ENCODE measurements around the gene TMCO2. TPM values are rescaled to one million over a fixed set of nuclear protein-coding genes. Genes with fewer than 3 reads are reported as not detected.

Gene TMCO2
- polyA plus RNA-seq, 3 donors = not detected

DNA sequence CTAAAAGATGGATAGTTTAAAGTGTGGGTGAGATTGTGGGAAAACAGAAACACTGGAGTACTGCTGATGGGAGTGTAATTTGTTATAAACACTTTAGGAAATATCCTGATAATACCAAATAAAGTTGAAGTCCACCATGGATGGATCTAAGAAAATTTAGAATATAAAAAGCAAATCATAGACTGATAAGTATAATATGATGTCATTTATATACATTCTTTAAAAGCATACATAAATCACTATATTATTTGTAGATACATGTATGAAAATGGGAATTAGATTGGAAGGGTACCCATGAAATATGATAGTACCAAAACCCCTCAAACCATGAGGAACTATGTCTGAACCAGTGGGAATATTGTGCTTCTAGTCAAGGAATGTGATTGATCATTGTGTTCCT is 18.2 kb downstream of the TMCO2 start:
- H3K79me2 ChIP-seq (ENCODE audit: insufficient read depth, low read length) = peaks cover 43% of the 10 kb centered on the region
- Mint-ChIP-seq H3K9me3 (no peaks in the 10 kb centered on the region), H3K27me3 (ENCODE audit: low read depth in 3 of 3) (no peaks in the 10 kb centered on the region), H3K36me3 (peaks cover 66 to 85% of the 10 kb centered on the region in 2 donors), H3K4me3 (no peak overlapping the region), H3K4me1 (no peaks in the 10 kb centered on the region), H3K27ac (no peak overlapping the region)
- peaks cover 21% of the 10 kb centered on the region for H4K20me1 ChIP-seq (ENCODE audit: insufficient read depth, low read length)
- no peak overlapping the region for H3K9ac ChIP-seq (ENCODE audit: insufficient read depth, low read length, poor library complexity, severe bottlenecking)
- peak overlapping the region in 1 of 2 donors; percentile 45 for H3K27ac ChIP-seq (ENCODE audit: low read depth in 1 of 2, low read length in 2 of 2)
- intact Hi-C loops (cut with micrococcal nuclease) = loop anchor here in 1 of 2 donors (5.0 kb wide), 1 partner anchor 46 kb away; no protein-coding TSS in a partner anchor
- H3K9me3 ChIP-seq (replicated peaks in 1 of 2; ENCODE audit: control insufficient read depth in 1 of 2, insufficient read depth in 1 of 2, low read length in 2 of 2) = no peaks in the 10 kb centered on the region
- TF ChIP-seq, protein P1, sequence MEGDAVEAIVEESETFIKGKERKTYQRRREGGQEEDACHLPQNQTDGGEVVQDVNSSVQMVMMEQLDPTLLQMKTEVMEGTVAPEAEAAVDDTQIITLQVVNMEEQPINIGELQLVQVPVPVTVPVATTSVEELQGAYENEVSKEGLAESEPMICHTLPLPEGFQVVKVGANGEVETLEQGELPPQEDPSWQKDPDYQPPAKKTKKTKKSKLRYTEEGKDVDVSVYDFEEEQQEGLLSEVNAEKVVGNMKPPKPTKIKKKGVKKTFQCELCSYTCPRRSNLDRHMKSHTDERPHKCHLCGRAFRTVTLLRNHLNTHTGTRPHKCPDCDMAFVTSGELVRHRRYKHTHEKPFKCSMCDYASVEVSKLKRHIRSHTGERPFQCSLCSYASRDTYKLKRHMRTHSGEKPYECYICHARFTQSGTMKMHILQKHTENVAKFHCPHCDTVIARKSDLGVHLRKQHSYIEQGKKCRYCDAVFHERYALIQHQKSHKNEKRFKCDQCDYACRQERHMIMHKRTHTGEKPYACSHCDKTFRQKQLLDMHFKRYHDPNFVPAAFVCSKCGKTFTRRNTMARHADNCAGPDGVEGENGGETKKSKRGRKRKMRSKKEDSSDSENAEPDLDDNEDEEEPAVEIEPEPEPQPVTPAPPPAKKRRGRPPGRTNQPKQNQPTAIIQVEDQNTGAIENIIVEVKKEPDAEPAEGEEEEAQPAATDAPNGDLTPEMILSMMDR (IDR thresholded peaks at IDR 0.05) = no peak
- peaks cover 84 to 98% of the 10 kb centered on the region in 2 donors for H3K36me3 ChIP-seq (replicated peaks in 1 of 2; ENCODE audit: control insufficient read depth in 1 of 2, insufficient read depth in 2 of 2, low read length in 2 of 2)
- H3K4me3 ChIP-seq (replicated peaks in 1 of 3; ENCODE audit: low read depth in 2 of 3, low read length in 3 of 3) = no peak overlapping the region
- H3K4me1 ChIP-seq (ENCODE audit: control insufficient read depth in 1 of 2, insufficient read depth in 2 of 2, low read length in 2 of 2) = no peaks in the 10 kb centered on the region
- DNase-seq = no peak
- no peaks in the 10 kb centered on the region for H3K27me3 ChIP-seq (ENCODE audit: control insufficient read depth in 2 of 2, insufficient read depth in 2 of 2, low read length in 2 of 2)
- no peak overlapping the region for H2AFZ ChIP-seq (ENCODE audit: insufficient read depth, low read depth, low read length, poor library complexity, severe bottlenecking)
- H3K4me2 ChIP-seq (replicated peaks; ENCODE audit: extremely low read depth, low read length, poor library complexity, severe bottlenecking) = no peak overlapping the region

DNA sequence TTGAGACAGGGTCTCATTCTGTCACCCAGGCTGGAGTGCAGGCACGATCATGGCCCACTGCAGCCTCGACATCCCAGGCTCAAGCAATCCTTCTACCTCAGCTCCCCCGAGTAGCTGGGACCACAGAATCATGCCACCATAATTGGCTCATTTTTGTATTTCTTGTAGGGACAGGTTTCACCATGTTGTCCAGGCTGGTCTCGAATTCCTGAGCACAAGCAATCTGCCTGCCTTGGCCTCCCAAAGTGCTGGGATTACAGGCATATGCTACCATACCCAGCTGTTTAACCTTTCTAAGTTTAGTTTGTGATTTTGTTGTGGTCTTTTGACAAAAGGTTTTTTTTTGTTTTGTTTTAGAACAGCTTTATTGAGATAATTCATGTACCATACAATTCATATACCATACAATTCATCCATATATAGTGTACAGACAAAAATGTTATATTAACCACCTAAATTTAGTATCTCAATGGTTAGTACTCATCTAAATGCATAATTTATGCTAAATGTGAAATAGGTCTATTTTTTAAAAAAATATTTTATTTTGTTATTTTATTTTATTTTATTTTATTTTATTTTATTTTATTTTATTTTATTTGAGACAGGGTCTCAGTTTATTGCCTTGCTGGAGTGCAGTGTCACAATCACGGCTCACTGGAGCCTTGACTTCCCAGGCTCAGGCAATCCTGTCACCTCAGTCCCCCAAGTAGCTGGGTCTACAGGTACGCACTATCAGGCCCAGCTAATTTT is 19.2 kb downstream of the TMCO2 start:
- intact Hi-C loops (cut with micrococcal nuclease) = loop anchor here in 1 of 2 donors (5.0 kb wide), 1 partner anchor 45 kb away; no protein-coding TSS in a partner anchor
- DNase-seq = no peak
- no peak overlapping the region for H3K4me2 ChIP-seq (replicated peaks; ENCODE audit: extremely low read depth, low read length, poor library complexity, severe bottlenecking)

More for the DNA sequence above, 19.2 kb downstream of the TMCO2 start:
- Histone ChIP-seq H3K4me1 (ENCODE audit: control insufficient read depth in 1 of 2, insufficient read depth in 2 of 2, low read length in 2 of 2) (no peaks in the 10 kb centered on the region), H3K9me3 (replicated peaks in 1 of 2; ENCODE audit: control insufficient read depth in 1 of 2, insufficient read depth in 1 of 2, low read length in 2 of 2) (no peaks in the 10 kb centered on the region), H3K27me3 (ENCODE audit: control insufficient read depth in 2 of 2, insufficient read depth in 2 of 2, low read length in 2 of 2) (no peaks in the 10 kb centered on the region), H3K79me2 (ENCODE audit: insufficient read depth, low read length) (peaks cover 36% of the 10 kb centered on the region), H4K20me1 (ENCODE audit: insufficient read depth, low read length) (peaks cover 21% of the 10 kb centered on the region), H2AFZ (ENCODE audit: insufficient read depth, low read depth, low read length, poor library complexity, severe bottlenecking) (no peak overlapping the region), H3K9ac (ENCODE audit: insufficient read depth, low read length, poor library complexity, severe bottlenecking) (no peak overlapping the region), H3K36me3 (replicated peaks in 1 of 2; ENCODE audit: control insufficient read depth in 1 of 2, insufficient read depth in 2 of 2, low read length in 2 of 2) (peaks cover 84 to 98% of the 10 kb centered on the region in 2 donors), H3K27ac (ENCODE audit: low read depth in 1 of 2, low read length in 2 of 2) (no peak overlapping the region), H3K4me3 (replicated peaks in 1 of 3; ENCODE audit: low read depth in 2 of 3, low read length in 3 of 3) (no peak overlapping the region)
- Mint-ChIP-seq H3K27me3 (ENCODE audit: low read depth in 3 of 3) (no peaks in the 10 kb centered on the region), H3K27ac (peak overlapping the region in 1 of 7 donors; percentile 79), H3K4me1 (no peaks in the 10 kb centered on the region), H3K9me3 (no peaks in the 10 kb centered on the region), H3K4me3 (no peak overlapping the region), H3K36me3 (peaks cover 64 to 83% of the 10 kb centered on the region in 2 donors)
- TF ChIP-seq, protein P1 (IDR thresholded peaks at IDR 0.05) = no peak
- WGBS (ENCODE audit: insufficient coverage) = 80% methylated on average over 1 of the region's 6 CpGs

All from CD14-positive monocyte (primary cell).